HG03460 (cell line): ENCODE measurements around the gene PLA2G2A.

ENCODE experiments used
- ATAC-seq: cut with Tn5 transposase; IDR thresholded peaks from one replicate; pipeline ENCODE4 v1.9.1; 2021; ENCODE audit not compliant: unreplicated experiment

The PLA2G2A gene

DNA sequence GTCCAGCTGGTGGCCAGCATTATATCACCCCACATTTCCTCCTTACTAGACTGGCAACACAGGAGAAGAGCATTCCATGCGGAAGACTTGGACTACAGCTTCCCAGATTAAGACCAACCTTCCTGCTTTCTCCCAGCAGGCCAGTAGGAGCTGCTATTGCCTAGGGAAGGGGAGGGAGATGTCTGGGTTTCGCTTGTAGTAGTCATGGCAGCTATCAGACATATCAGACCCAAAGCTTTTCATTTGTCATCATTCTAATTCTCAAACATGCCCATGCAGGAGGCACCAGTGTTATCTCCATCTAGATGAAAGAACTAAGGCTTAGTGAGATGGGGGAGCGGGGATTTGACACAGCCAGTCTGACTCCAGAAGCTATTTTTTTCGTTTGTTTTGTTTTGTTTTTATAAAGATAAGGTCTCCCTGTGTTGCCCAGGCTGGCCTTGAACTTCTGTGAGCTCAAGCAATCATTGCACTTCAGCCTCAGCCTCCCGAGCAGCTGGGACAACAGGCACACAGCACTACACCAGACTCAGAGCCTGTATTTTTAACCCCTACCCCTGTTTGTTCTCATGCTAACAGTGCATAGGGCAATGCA lies 4.5 kb downstream of the PLA2G2A start:
- no peak for ATAC-seq

DNA sequence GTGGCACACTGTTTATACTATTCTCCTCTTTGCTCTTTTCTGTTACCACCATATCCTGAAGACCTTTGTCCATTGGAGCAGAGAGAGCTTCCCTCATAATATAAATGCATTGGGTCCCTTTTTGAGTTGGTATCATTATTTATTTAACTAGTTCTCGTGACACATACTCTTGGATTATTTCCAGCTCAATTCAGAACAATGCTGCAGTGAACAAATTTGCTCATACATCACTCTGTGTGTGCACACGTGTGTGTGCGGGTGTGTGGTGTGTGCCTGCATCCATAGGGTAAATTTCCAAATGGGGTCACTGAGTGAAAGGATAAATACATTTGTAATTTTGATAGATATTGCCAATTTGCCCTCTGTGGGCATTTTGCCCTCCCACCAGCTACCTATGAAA lies 5.8 kb downstream of the PLA2G2A start:
- no peak for ATAC-seq

DNA sequence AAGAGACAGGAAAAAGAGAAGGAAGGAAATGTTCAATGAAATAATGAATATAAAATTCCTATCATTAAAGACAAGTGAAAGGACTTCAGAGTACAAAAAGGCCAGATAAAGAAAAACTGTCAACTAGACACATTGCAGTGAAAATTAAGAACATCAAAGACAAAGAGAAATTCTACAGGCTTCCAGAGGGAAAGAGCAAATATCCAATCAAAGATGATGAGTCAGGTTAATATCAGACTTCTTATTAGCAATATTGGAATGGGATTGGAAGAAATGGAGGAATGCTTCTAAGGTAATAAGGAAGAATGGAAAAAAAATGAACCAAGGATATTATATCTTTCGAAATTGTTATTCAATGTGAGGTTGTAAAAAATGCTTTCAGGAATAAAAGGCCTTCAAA lies 7.8 kb downstream of the PLA2G2A start:
- ATAC-seq = no peak

DNA sequence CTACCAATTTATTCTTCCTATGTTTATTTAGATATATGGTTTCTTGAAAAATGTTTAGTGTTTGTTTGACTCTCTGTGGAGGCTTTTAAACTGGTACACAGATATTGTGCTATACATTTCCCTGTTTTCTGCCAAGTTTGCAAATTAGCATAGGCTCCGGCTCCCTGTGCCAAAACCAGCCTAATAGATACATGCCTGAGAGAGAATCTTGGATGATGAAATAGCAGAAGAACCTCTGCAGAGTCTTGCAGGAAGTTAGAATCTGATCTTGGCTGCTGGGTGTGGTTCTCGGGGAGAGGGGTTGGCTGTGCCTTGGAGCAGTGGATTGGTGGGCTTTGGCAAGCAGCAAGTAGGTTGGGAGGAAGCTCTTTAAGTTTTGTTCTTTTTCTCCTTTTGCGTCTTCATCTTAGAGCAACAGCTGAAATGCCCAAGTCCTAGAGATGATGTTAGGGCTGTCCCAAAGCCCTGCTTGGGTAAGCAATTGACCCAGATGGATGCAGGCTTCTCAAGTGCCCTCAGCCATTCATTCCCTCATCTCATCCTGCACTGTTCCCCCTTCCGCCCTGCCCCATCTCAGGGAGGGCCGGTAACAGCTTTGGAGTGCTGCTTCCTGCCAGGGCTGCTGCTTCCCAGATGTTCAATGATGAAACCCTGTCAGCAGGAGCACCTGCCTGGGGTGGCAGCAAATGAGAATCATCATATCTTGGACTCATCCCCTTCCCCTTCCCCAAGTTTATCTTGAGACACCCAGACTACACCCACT lies 9.3 kb downstream of the PLA2G2A start:
- no peak for ATAC-seq

DNA sequence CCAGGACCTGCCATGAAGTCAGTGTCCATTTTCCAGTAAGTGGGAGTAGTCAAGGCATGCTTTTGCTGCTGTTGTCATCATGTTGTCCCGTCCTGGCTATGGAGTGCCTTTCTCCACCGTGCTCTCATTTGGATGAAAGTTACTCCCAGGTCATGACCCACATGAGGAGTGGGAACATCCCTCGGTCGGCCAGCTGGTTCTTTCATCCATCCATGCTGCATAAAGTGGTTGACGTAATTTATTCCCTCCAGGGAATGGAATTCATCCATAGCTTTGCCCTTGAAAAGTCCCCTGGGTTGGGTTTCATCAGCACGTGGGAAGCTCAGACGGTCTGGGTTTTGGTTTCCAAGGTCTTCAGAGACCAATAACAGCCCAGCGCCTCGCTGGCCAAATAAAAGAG lies 11.6 kb downstream of the PLA2G2A start:
- no peak for ATAC-seq

DNA sequence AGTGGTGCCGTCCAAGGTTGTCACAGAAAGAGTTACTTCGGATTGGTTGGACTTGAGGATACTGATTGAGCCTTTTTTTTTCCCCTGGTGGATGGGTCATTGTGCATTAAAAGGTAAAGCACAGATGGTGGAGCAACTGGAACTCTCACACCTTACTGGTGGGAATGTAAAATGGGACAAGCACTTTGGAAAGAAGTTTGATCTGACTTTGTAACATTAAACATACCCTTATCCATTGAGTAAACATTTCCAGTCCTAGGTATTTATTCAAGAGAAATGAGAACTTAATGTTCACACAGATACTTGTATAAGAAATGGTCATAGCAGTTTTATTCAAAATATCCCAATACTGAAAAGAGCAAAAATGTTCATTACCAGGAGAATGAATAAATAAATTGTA lies 14.9 kb downstream of the PLA2G2A start:
- no peak for ATAC-seq

DNA sequence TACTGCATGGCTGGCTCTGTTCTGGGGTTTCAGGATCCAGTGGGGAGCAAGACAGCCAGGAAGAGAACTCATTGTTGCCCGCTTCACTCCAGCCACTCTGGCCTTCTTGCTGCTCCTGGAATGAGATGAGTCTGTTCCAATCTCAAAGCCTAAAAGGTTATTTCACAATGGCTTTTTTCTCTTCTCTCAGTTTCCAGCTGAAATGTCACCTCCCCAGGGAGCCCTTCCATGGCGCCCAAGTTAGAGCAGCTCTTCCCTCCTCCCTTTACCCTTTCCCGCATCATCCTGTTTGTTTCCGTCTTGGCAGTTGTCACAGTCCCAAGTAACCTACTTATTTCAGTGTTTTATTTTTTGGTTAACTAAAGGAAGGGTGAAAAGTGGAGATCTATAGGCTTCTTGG lies 15.8 kb downstream of the PLA2G2A start:
- ATAC-seq = no peak

DNA sequence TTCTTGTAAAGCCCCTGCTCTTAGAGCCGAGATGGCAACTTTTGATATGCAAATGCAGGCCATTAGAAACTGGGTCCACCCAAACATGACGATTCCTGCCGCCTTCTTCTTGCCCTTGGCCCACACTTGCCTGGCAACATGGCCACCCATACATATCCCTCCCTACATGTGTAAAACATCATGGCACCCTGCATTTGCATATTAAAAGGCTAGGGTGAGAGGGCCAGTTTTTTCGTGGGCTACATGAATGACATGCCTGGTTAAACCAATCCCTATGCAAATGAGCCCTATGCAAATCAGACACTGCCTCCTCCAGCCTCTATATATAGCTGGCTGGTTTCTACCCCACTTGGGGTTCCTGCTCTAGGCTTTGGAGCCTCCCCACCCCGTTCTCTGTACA lies 18.8 kb downstream of the PLA2G2A start:
- ATAC-seq = no peak

DNA sequence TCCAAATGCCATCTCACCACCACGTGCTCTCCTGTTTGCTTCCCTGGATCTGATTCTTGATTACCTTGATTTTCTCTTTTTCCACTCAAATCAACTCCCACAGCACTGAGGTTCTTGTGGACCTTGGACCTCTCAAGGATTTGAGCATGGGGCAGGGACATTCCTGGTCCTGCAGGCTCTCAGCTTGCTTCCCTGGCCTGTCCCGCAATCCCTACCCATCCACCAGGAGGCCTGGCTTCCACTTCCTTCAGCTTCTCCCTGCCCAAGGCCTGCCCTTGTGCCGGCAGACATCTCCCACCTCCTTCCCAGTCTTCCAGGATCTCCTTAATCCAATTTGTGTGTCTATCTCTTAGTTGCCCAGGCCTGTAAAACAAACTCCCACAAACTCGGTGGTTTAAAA lies 21.6 kb downstream of the PLA2G2A start:
- ATAC-seq = no peak

DNA sequence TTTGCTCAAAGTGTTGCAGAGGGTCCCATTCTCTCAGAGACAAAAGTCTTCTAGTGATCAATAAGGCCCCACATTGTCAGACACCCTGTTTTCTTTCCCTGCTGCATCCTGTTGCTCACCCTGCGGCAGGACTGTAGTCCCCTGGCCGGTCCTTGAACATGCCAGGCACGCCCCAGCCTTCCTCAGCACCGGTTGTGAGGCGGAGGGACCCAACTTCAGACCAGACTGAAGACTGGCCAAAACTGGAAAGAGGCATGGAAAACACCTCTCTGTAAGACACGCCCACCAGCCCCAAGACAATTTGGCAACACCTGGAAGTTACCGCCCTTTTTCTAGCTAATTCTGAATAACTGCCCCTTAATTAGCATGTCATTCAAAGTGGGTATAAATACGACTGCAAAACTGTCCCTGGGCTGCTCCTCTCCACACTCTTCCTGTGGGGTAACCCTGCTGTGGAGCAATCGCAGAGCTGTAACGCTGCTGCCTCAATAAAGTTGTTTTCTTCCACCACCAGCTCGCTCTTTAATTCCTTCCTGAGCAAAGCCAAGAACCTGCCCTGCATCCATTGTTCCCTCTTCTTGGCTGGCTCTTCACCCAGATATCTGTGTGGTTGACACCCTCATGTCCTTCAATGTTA lies 23.8 kb downstream of the PLA2G2A start:
- ATAC-seq = no peak

DNA sequence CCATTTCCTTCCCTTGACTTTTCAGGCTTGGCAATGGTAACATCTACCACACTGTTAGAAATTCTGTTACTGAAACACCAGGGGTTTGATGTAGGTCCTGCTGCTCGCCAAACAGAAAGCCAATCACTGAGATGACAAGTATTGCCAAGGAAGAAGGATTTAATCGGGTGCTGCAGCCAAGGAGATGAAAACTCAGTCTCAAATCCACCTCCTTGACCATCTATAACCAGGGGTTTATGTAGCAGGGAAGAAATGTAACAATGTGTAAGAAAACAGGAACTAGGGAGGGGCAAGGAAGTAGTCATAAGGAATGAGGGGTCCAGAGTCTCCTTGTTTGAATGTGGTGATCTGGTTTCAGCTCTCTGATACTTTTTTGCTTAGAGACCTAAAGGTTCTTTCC lies 25.4 kb downstream of the PLA2G2A start:
- no peak for ATAC-seq

DNA sequence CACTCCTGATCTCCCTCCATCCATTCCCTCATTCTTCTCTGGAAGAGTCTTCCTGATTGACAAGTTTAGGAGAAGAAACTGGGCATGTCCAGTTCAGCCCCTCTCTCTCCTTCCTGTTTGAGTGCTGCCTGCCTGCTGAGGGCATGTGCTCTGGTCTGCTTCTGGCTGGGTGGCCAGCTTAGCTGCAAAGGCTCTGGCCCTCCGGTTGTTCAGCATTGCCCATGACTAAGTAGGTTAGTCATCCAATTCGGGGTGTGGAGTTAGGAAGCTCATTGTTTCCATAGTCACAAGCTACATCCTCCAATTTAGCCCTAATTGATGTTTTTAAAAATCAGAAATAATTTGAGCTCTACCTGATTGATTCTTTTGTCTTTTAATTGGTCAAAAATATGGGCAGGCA lies 30.4 kb downstream of the PLA2G2A start:
- ATAC-seq = no peak

DNA sequence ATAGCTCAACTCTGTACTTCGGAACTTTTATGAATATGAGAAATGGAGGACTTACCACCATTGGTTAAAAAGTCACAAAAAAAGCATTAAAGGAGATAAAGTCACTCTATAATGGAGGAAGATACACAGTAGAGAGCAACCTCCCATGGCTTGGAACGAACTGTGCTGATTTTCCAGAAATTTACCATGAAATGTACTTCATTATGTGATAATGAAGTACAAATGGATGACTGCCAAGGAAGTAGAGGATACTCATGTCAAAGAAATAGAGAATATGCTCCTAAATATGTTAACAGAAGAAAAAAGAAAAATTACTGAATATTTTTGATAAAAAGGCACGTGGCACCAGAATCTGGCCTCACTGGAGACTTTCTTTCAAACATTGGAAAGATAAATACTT lies 32.4 kb downstream of the PLA2G2A start:
- no peak for ATAC-seq

DNA sequence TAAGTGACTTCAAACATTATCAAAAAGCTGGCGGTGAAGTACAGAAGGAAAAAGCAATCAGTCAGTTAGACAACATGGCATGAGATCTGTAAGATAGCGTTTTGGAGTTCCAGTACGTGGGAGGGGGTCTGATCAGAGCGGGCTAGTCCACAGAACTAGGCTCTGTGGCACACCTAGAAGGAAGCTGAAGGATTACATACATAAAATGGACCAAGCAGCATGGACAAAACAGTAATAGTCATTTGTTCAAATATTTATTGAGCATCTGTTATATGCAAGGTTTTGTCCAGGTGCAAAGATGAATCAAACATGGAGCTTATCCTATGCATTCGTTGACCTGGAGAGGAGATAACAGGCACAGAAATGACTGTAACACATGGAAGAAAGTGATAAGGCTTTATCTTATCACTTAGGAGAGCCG lies 33.1 kb downstream of the PLA2G2A start:
- no peak for ATAC-seq

DNA sequence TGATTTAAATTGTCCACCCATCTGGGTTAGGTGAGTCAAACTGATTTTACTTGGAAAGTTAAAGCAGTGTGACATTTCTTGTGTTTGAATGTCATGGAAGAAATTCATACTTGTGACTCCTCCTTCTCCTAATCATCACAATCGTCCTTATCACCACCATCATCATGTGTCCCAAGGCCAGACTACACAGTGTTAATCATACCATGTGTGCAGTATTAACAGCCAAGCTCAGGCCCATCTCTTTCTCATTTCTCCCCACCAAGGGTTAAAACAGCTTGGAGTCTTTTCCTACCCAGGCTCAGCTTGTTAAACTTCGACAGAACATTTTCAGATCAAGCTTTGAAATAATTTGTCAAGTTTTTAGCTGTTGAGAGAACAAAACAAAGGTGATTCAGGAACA lies 33.5 kb downstream of the PLA2G2A start:
- ATAC-seq = no peak

DNA sequence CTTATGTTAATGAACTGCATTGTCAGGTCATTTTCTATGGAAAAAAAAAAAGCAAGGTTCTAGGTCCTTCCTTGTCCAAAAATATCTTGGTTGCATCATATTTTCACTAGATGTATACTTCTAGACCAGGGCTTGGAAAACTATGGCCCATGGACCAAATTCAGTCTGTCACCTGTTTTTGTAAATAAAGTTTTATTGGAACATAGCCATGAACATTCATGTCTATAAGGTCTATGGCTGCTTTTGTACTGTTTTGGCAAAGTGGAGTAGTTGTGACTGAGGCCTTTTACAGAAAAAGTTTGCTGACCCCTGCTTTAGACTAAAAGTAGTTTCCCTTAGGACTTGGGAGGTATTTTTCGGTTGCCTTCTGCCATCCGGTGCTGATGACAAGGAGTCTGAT lies 36.8 kb downstream of the PLA2G2A start:
- ATAC-seq = no peak

DNA sequence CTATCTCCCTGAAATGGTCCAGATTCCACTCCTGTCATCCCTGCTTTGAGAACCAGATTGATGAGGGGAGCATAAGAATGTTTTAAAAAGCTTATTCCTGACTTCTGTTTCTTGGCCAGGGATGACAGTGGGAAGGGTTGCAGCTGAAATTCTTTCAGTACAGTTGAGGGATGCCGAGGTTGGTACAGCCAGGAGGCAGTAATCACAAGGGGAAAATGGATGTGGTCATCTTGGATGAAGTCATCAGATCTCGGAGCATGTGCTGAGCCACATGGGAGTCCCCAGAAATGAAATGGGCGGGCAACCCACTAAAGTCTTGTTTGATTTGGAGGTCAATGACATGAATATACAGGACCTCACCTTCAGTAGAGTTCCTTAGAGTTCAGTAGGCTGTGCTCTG lies 37.3 kb downstream of the PLA2G2A start:
- no peak for ATAC-seq

DNA sequence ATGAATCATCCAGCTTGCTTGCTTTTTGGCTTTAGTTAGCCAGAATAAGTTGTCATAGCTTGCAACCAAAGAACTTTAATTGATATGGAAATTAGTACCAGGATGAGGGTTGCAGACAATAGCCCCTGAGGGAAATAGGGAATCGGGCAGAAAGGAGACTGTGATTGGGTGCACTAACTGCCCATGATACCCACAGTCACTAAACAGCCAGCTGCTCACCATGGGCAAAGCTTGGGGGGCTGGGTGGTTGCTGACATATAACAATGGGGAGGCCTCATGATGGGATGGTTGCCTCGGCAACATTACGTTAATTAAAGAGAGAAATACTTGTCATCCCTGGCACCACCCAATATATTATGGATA lies 38.2 kb downstream of the PLA2G2A start:
- no peak for ATAC-seq

DNA sequence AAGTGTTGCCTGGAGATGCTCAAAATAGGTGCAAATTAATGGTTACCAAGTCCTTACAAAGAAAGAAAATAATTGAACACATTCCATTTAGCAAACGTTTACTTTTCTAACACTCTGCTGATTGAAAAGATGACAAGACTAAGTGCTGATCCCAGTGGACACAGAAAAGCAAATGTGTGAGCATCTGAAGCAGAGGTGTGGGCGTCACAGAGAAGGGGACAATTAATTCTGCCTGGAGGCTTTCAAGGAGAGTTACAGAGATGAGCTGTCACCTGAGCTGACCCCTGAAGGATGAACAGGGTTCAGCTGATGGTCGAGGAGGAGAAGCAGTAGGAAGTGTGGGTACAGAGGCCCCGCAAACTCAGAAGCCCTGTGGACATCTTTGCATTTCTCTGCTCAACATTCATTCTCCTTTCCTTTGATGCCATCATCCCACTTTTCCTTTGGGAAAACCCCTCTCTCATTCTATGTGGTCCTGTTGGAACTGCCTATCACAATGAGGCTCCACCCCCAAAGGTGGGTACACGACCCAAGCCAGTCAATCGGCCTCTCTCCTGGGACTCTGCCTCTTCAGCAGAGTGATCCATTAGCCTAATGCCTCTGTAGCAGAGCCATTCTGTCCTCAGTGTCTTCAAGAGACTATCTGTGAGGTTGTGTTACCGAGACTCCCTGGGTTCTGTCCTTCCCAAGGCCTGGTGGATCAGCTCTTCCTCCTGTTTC lies 38.8 kb downstream of the PLA2G2A start:
- ATAC-seq = no peak

DNA sequence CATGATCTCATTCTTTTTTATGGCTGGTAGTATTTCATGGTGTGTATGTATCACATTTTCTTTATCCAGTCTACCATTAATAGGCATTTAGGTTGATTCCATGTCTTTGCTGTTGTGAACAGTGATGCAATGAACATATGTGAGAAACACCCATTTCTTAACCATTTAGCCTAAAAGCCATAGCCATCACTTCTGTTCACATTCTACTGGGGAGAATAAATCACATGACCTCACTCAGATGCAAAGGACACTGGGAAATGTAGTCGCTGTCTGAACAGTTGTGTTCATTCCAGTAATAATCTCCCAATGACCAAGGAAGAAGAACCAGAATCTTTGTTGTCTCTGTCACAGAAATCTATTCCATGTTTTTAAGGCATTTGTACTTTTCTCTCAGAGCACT lies 40.9 kb downstream of the PLA2G2A start:
- ATAC-seq = no peak

DNA sequence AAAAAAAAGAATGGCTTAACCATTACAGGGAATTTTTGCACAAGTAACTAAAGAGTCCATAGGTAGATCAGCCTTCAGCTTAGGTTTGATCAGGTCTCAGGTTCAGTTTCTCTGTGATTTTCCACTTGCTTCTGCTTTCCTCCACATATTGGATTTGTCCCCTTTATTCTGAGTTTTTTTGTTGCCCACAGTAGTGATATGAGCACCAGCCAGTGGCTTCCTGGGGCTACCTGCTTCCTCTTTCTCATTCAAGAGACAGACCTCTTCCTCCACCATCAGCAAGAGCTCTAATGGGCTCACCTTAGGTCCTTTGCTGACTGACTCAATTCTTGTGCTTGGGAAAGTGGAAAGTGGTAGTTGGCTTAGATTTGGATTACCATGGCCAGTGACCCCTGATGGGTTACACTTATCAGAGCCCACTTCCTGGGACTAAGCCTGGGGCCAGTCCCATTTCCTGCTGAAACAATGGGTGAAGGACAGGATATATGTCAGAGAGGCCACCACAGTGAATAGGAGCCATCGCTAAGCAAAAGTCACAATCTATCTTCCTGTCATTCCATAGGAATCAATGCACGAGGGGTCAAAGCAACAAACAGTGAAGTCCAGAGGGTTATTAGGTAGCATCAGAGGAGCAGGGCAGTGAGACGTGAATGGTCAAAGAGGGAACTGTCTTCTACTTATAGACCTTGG lies 43.2 kb downstream of the PLA2G2A start:
- ATAC-seq = no peak
